Transverse colon (tissue), 4 donors: ENCODE measurements around the gene ALK. TPM values are rescaled to one million over a fixed set of nuclear protein-coding genes. Genes with fewer than 3 reads are reported as not detected.

Experiments
- DNase-seq: peaks from one replicate; pipeline ENCODE4 v3.0.0-alpha.2; 2019
- H3K27ac ChIP-seq, 4 donors: fragments of 200-600 bp; sonication (generic); 2 replicates each; pipeline ENCODE4 v1.5.1; 2016 to 2018; ENCODE audit warnings: inconsistent platforms in 4 of 4
- H3K27me3 ChIP-seq: fragments of 200-600 bp; sonication (generic); 2 replicates; pipeline ENCODE4 v1.5.1; 2017; ENCODE audit warnings: inconsistent platforms
- H3K36me3 ChIP-seq, 4 donors: fragments of 200-600 bp; sonication (generic); 2 replicates each; pipeline ENCODE4 v1.5.1; 2017 to 2019; ENCODE audit warnings: inconsistent platforms in 4 of 4
- H3K4me1 ChIP-seq, 4 donors: fragments of 200-600 bp; sonication (generic); 2 replicates each; pipeline ENCODE4 v1.5.1; 2017 to 2020; ENCODE audit warnings: inconsistent platforms in 4 of 4
- H3K4me3 ChIP-seq, 4 donors: fragments of 200-600 bp; sonication (generic); 1 replicate in 1 of 4; 2 replicates in 3 of 4; pipeline versions ENCODE4 v1.5.1 to v1.6.1; 2017 to 2019; ENCODE audit warnings: inconsistent platforms in 4 of 4
- H3K9me3 ChIP-seq, 2 donors: fragments of 200-600 bp; sonication (generic); 2 replicates each; pipeline ENCODE4 v1.5.1; 2017 to 2019; ENCODE audit warnings: inconsistent platforms in 2 of 2
- CTCF ChIP-seq, 5 experiments: fragments of 200-600 bp in 3 of 5; fragments of 450-650 bp in 2 of 5; sonication (generic) in 3 of 5; IDR thresholded peaks; 1 replicate in 2 of 5; 2 replicates in 3 of 5; pipeline ENCODE4 v1.5.1; 2016 to 2017; ENCODE audit warnings: antibody characterized with exemption in 5 of 5, inconsistent platforms in 3 of 5, mild to moderate bottlenecking in 2 of 5, moderate library complexity in 1 of 5
- EP300 ChIP-seq: sonication (generic); formaldehyde crosslinking; IDR thresholded peaks from one replicate; pipeline ENCODE4 v1.6.1; 2017; ENCODE audit warnings: antibody characterized with exemption, low read depth
- POLR2A ChIP-seq: fragments of 450-650 bp; IDR thresholded peaks from one replicate; pipeline ENCODE4 v1.6.1; 2016; ENCODE audit warnings: antibody characterized with exemption, mild to moderate bottlenecking, moderate library complexity
- POLR2AphosphoS5 ChIP-seq, 3 donors: sonication (generic); formaldehyde crosslinking; IDR thresholded peaks; one replicate each; pipeline ENCODE4 v1.6.1; 2016; ENCODE audit warnings: antibody characterized with exemption in 3 of 3
- WGBS, 2 donors: methylation state at CpG; one replicate each; pipeline ENCODE4 v1.1.5; 2018; ENCODE audit warnings: low coverage in 1 of 2; 5-methylcytosine and 5-hydroxymethylcytosine counted together
- in situ Hi-C, 4 donors: fragments of 200-750 bp; cut with MboI; loops; one replicate each; pipeline versions ENCODE4 v1.15.0 to v1.15.1; 2017; ENCODE audit warnings: low sequenced_read_pairs in 3 of 4, low pct_ligation_motif_present in 1 of 4, low pct_unique_long_range_greater_than_20kb in 1 of 4
- intact Hi-C: fragments of 100-400 bp; cut with DNase I; formaldehyde crosslinking; loops from one replicate; pipeline ENCODE4 v1.15.1; 2023; ENCODE audit warnings: low total_unique reads
- total RNA-seq, 4 donors: library from RNA; depleted of rRNA; stranded (reverse); fragments of >200 nt; gene quantifications; one replicate each; pipeline ENCODE4 v1.1.0, GENCODE V29; 2016

ALK gene
- total RNA-seq, 4 donors from 2014 or later, result 0.32 to 0.82 TPM; not detected in 2

GRCh38 chr2:29430382-29431112, 490.8 kb downstream of the ALK start:
- intact Hi-C loops (no loop called here), in situ Hi-C loops (no loop called here)
- H3K27me3 ChIP-seq, result no peaks in the 10 kb centered on the region
- no peaks in the 10 kb centered on the region for H3K4me1 ChIP-seq
- 49 to 66% methylated on average over 3 to 4 of the region's 4 CpGs for WGBS, 2 donors
- H3K36me3 ChIP-seq, result no peaks in the 10 kb centered on the region
- TF ChIP-seq POLR2AphosphoS5 (IDR thresholded peaks at IDR 0.05), result no peak
- TF ChIP-seq EP300, result no peak
- TF ChIP-seq CTCF (IDR thresholded peaks at IDR 0.05), result no peak
- TF ChIP-seq POLR2A, result no peak
- no peak for DNase-seq
- H3K9me3 ChIP-seq, result no peaks in the 10 kb centered on the region
- H3K4me3 ChIP-seq, result no peak overlapping the region
- no peak overlapping the region for H3K27ac ChIP-seq

GRCh38 chr2:29426354-29426753, 495.0 kb downstream of the ALK start:
- Histone ChIP-seq H3K27me3 (no peaks in the 10 kb centered on the region), H3K4me3 (no peak overlapping the region), H3K4me1 (peaks cover 0 to 4% (median 0%) of the 10 kb centered on the region in 4 donors), H3K9me3 (no peaks in the 10 kb centered on the region), H3K36me3 (no peaks in the 10 kb centered on the region), H3K27ac (no peak overlapping the region)
- intact Hi-C loops, result no loop called here
- DNase-seq, result no peak
- in situ Hi-C loops, result no loop called here
- TF ChIP-seq POLR2A (no peak), CTCF (IDR thresholded peaks at IDR 0.05) (no peak), POLR2AphosphoS5 (IDR thresholded peaks at IDR 0.05) (no peak), EP300 (no peak)

- intact Hi-C loops (no loop called here), in situ Hi-C loops (no loop called here)
- Histone ChIP-seq H3K27me3 (no peaks in the 10 kb centered on the region), H3K27ac (no peak overlapping the region), H3K4me3 (no peak overlapping the region), H3K9me3 (no peaks in the 10 kb centered on the region), H3K4me1 (peaks cover 0 to 4% (median 0%) of the 10 kb centered on the region in 4 donors), H3K36me3 (no peaks in the 10 kb centered on the region)
- no peak for TF ChIP-seq POLR2A
- DNase-seq, result no peak
- WGBS, 2 donors, result 96 to 100% methylated on average over 1 of the region's 1 CpG
Observed at GRCh38 chr2:29425866-29426265, 495.5 kb downstream of the ALK start.

- H3K36me3 ChIP-seq, result no peaks in the 10 kb centered on the region
- H3K4me3 ChIP-seq, result no peak overlapping the region
- 34 to 45% methylated on average over 3 to 6 of the region's 6 CpGs for WGBS, 2 donors
- peaks cover 0 to 4% (median 0%) of the 10 kb centered on the region in 4 donors for H3K4me1 ChIP-seq
- intact Hi-C loops (no loop called here), in situ Hi-C loops (no loop called here)
- DNase-seq, result no peak
- TF ChIP-seq EP300 (no peak), POLR2A (no peak), CTCF (IDR thresholded peaks at IDR 0.05) (no peak), POLR2AphosphoS5 (IDR thresholded peaks at IDR 0.05) (no peak)
- H3K27me3 ChIP-seq, result no peaks in the 10 kb centered on the region
- H3K27ac ChIP-seq, result no peak overlapping the region
- no peaks in the 10 kb centered on the region for H3K9me3 ChIP-seq
Observed at GRCh38 chr2:29423061-29423666, 498.2 kb downstream of the ALK start.
